Measurements from ENCODE around the gene RASSF1.

Gene RASSF1

GRCh38 chr3:50365080-50365841, 24.6 kb upstream of the RASSF1 start:
- FAIRE-seq = no peak

GRCh38 chr3:50364573-50365079, 24.0 kb upstream of the RASSF1 start:
- no peak for FAIRE-seq

GRCh38 chr3:50359760-50360110, 19.1 kb upstream of the RASSF1 start:
- no peak for FAIRE-seq

DNA sequence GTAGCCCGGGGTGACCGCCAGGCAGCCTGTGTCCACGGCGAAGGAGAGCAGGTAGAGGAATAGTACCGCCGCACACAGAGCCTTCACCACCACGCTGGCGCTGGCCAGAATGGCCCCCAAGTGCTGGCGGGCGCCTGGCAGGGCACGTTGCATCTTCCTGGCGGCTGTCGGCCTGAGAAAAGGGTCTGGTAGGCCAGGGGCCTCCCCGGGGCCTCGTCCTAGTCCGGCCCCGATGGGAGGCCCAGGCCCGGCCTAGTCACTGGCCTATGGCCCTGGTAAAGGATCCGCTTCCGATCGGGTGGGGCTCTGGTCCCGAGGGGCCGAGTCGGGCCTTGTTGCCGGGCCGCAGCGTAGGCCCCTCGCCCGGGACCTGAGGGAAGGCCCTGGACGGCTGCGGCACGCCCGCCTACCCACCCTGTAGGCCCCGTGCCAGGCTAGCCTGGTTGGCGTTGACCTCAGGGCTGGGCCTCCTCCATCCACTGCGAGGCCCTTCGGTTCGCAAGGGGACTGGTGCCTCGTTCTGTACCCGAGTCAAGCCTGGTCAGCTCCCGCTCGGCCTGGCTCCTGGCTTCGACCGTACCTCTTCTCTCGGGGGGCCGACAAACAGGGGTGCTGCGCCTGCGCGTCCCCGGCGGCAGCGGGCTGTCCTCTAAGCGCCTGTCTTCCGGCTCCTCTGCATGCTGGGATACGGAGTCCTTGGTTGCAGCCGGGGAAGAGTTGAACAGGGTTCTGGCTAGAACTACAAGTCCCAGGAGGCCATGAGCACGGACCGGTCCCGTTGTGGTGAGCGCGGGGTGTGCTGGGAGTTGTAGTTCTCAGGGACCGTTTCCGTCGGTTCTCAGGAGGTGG, 18.5 kb upstream of the RASSF1 start, which contains the start of gene TMEM115:
Gene TMEM115, minus strand, starts transcription at position 611 of the 849 bp plus-strand sequence. Its CDS starts 458 bp downstream, at position 153.
- FAIRE-seq = peak; percentile 93

DNA sequence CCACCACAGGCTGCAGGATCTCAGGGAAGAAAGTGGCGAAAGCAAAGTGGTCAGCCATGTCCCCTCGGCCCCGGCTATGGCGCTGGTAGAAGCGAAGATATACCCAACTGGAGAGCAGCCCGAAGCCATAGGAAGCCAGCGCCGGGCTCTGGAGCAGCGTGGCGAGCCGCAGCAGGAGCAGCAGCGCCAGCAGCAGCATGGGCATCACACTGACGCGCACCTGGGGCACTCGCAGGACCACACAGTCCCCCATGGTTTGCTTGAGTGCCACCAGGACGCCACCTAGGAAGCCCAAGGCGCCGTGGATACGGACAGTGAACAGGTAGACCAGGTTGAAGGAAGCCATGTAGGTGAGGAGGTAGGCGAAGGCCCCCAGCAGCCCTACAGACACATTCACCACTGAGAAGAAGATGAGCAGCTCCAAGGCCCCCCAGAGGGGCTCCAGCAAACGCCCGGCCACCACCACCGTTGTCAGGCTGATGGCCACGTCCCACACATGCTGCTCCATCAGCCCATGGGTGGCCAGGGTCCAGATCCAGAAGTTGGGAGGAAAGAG, 17.8 kb upstream of the RASSF1 start:
- no peak for FAIRE-seq

GRCh38 chr3:50357481-50357880, 16.8 kb upstream of the RASSF1 start:
- no peak for FAIRE-seq

DNA sequence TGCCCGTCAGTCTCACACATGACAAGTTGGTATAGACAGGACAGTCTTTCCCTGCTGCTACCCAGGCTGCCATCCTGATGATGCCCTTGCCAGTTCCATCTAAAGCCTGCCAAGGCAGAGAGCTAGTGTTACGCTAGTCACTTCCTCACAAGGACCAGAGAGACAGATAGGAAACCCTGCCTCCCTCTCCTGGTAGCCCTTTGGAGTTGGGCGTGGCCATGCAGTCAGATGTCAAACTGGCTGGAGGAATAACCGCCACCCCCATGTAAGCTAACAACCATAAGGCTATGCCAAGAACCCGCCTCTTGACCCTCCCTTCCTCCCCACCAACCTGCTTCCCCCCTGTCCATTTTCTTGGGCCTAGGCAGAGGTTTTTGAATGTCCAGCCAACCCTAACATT, 15.9 kb upstream of the RASSF1 start:
- FAIRE-seq = no peak

DNA sequence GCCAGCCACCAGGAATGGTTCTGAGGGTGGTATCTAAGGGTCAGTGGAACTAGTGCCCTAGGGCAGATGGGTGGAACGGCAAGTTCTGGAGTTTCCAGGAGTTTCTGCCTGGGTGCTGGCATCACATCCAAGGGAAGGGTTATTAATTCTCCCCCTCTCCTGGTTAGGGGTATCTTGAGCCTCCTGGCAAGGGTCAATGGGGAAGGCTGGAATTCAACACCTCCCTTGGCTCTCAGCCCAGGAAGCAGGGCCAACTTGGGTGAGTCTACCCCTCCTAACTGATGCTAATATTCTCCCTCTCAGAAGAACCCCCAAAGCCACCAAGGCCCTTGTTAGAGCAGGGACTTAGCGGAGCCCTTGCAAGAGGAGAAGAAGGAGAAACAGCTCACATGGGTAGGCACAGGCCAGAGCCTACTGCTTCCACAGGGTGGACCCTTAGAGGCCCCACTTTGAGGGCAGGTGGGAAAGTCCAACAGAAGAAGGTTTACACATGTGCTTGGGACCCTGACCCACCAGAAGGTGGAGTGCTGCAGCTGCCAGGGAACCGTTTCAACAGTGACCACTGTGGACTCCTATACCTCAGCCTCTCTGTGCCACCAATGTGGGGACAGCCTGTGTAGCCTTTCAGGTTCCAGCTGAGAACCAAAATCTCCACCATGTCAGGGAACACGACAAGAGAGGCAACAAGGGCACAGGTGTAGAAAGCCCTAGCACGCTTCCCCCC, 15.4 kb upstream of the RASSF1 start:
- no peak for FAIRE-seq

GRCh38 chr3:50354850-50355249, 14.2 kb upstream of the RASSF1 start:
- FAIRE-seq = no peak

DNA sequence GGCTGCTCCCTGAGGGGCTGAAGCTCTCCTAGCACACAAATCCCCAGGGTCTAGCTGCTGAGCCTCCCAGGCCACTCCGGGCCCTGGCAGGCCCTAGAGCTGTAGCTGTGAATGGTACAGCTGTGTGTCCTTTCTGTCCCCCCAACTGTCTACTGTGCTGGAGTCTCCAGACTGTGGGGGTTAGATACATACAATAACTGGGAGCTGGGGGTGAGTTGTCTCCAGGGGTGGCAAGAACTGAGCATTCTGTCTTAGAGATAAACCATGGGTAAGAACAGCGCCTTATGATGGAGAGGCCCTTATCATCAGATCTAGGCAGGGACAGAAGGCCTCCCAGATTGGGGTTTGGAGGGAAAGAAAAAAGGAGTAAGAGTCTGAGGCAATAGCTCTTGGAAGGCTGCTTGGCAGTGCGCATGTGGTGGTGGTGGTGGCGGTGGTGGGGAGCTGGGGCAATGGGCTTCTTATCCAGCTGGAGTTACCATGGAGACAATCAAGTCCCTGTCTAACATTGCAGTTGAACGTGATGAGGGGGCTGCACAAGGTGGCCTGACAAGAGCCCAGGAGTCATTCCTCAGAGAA, 13.6 kb upstream of the RASSF1 start:
- FAIRE-seq = no peak

GRCh38 chr3:50353245-50354004, 12.8 kb upstream of the RASSF1 start:
- FAIRE-seq = no peak

DNA sequence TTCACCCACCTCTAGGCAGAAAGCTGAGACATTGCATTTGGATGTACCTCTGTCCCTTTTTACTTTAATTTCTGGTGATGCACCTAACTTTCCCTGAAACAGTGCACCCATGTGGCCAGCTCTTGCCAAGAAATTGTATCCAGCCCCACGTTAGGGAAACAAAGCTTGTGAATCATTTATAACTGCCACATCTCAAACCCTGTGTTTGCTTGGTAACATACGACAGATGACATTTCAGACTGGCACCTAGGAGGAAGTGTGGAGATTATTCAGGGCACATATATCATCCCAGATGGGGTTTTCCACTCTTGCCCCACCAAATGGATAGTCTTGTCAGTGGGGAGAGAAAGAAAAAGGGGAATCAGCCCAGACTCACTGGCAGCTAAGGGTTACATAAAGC, 12.1 kb upstream of the RASSF1 start:
- FAIRE-seq = no peak

DNA sequence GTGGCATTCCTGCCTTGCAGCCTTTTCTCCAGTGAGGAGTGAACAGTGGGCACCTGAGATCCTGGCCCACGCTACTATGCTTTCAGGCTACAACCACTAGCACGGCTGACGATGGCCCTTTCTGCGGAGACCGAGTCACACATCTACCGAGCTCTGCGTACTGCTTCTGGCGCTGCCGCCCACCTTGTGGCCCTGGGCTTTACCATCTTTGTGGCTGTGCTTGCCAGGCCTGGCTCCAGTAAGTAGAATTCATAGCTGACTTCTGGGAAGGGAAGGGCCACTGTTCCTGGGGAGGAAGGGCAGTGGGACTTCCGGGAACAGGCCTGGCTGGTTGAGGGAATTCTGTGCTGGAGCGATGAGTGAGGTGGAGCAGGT, 10.7 kb upstream of the RASSF1 start:
- FAIRE-seq = no peak

GRCh38 chr3:50350527-50351322, 10.1 kb upstream of the RASSF1 start, which contains the start of the genes CYB561D2 and NPRL2:
Gene CYB561D2 (plus strand): TSS chr3:50350862. CDS start chr3:50351434, 572 bp downstream.
Gene NPRL2 (minus strand): TSS chr3:50350775. CDS start chr3:50350652, 123 bp downstream.
- FAIRE-seq = no peak

DNA sequence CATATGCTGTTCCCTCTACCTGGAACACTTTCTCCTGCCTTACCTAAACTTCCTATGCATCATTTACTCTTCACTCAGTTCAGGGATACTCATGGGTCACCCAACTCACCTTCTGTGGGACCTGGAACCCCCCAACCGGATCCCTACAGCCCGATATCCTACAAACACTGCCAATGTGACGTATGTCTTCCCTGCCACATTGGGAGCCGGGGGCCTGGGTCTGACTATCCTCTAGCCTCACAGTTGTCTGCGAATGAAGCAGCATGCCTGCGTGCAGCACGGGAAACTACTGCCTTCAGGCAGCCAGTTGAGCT, 9.5 kb upstream of the RASSF1 start:
- no peak for FAIRE-seq

- FAIRE-seq = peak; percentile 53
Measured at GRCh38 chr3:50347187-50347813, 6.7 kb upstream of the RASSF1 start.

DNA sequence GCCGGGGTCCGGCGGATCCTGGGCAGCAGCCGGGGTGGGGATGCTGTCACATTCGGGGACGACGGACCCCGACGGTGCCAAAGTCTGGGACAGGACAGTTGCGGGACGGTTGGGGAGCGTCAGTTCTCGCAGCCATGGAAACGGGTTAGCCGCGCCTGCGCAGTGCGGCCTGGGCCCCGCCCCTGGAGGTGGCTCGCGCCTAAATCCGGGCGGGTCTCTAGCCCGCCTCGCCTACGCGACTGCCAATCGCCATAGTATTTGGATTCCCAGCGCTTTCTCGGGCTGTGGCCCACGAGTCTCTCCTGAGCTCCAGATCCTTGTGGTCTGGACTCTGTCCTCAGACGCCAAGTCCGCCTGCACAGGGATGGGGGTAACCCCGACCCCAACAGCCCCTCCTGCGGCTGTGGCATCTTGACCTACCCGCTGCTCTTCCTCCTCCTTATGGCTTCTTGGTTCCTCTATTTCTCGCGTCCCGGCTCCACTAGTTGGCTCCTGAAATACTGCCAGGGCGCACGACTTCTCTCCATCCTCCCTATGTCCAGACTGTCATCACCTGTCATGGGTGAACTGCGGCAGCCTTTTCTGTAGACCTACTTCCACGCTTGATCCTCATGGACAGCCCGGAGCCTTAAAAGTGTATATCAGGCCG, 5.1 kb upstream of the RASSF1 start, which contains the start of gene ZMYND10:
Gene ZMYND10, minus strand, starts transcription at position 147 of the 649 bp plus-strand sequence. CDS start 153 bp downstream, outside the sequence.
- FAIRE-seq = no peak

DNA sequence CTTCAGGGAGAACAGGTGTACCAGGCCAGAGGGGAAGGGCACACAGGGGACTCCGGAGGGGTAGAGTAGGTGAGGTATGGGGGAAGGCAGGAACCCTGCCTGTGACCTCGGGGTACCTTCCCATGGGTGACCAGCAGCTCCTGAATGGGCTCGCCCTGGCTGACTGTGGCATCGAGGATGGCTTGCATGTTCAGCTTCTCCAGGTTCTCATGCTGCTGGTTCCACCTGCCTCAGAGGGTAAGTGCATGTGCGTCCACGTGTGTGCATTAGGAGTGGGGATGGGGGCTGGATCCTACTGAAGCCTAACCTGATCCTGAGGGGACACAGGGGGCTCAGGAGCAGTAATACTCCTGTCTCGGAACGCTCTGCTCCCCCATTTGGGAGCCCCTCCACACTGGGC, 4.4 kb upstream of the RASSF1 start:
- no peak for FAIRE-seq

DNA sequence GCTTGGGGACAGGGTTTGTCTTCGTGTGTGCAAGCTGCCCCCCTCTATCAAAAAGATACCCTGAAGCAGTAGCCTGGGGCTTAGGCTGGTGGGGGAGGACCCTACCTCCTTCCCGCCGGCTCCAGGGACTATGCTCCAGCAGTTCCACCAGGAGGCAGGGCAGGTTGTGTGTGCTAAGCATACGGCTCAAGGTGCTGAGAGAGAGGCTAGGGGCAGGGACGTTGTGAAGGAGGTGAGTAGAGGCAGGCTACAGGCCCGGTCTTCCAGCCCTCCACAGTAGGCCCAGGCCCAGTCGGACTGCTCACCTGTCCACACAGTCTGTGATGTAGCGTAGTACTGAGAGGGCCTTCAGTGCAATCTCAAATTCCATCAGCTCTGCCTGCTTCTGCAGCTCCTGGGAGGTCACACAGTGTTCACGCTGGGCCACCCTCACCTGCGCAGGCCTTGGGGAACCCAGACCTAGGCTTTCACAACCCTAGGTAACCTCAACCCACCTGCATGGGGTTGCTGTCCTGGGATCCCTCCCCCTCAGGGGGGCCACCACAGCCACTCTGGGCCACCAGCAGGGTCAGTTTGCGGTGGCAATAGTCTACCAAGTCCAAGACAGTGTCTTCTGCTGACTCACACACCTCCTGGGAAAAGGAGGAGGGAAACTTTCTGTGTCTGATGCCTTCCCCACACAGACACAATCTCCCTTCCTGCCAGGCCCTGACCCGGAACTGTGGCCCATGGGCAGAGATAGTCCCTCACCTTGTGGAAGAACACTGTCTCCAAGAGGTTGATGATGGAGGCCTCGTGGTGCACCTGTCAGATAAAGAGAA, 2.4 kb upstream of the RASSF1 start:
- FAIRE-seq = no peak

Data from TTC549 (cell line).